ENCODE results near the gene SMARCAL1.

Gene SMARCAL1

GRCh38 chr2:216467845-216468244 lies 55.6 kb downstream of the SMARCAL1 start:
- no peaks in the 10 kb centered on the region for H3K27me3 Mint-ChIP-seq (ENCODE audit: low read depth)
- H3K4me3 Mint-ChIP-seq = no peak overlapping the region
- H3K27ac Mint-ChIP-seq = no peak overlapping the region
- no peaks in the 10 kb centered on the region for H3K4me1 Mint-ChIP-seq (ENCODE audit: low read depth)
- H3K9me3 Mint-ChIP-seq = no peaks in the 10 kb centered on the region
- H3K36me3 Mint-ChIP-seq (ENCODE audit: low read depth) = peaks cover 10% of the 10 kb centered on the region

GRCh38 chr2:216469661-216470060 lies 57.4 kb downstream of the SMARCAL1 start:
- H3K27ac Mint-ChIP-seq = no peak overlapping the region
- peaks cover 10% of the 10 kb centered on the region for H3K36me3 Mint-ChIP-seq (ENCODE audit: low read depth)
- H3K27me3 Mint-ChIP-seq (ENCODE audit: low read depth) = no peaks in the 10 kb centered on the region
- no peaks in the 10 kb centered on the region for H3K9me3 Mint-ChIP-seq
- no peak overlapping the region for H3K4me3 Mint-ChIP-seq
- peaks cover 1% of the 10 kb centered on the region for H3K4me1 Mint-ChIP-seq (ENCODE audit: low read depth)

GRCh38 chr2:216473187-216473586 lies 60.9 kb downstream of the SMARCAL1 start:
- H3K4me3 Mint-ChIP-seq = no peak overlapping the region
- H3K36me3 Mint-ChIP-seq (ENCODE audit: low read depth) = peaks cover 16% of the 10 kb centered on the region
- H3K9me3 Mint-ChIP-seq = no peaks in the 10 kb centered on the region
- H3K4me1 Mint-ChIP-seq (ENCODE audit: low read depth) = peaks cover 13% of the 10 kb centered on the region
- no peak overlapping the region for H3K27ac Mint-ChIP-seq
- no peaks in the 10 kb centered on the region for H3K27me3 Mint-ChIP-seq (ENCODE audit: low read depth)

- peak overlapping the region; percentile 30 for H3K4me3 Mint-ChIP-seq
- H3K9me3 Mint-ChIP-seq = no peaks in the 10 kb centered on the region
- no peak overlapping the region for H3K27ac Mint-ChIP-seq
- H3K36me3 Mint-ChIP-seq (ENCODE audit: low read depth) = peaks cover 20% of the 10 kb centered on the region
- H3K4me1 Mint-ChIP-seq (ENCODE audit: low read depth) = peaks cover 13% of the 10 kb centered on the region
- no peaks in the 10 kb centered on the region for H3K27me3 Mint-ChIP-seq (ENCODE audit: low read depth)
Measured at GRCh38 chr2:216474925-216475670, 62.8 kb downstream of the SMARCAL1 start.

- no peaks in the 10 kb centered on the region for H3K9me3 Mint-ChIP-seq
- H3K27ac Mint-ChIP-seq = no peak overlapping the region
- H3K36me3 Mint-ChIP-seq (ENCODE audit: low read depth) = peaks cover 24% of the 10 kb centered on the region
- H3K4me1 Mint-ChIP-seq (ENCODE audit: low read depth) = peaks cover 13% of the 10 kb centered on the region
- no peaks in the 10 kb centered on the region for H3K27me3 Mint-ChIP-seq (ENCODE audit: low read depth)
- no peak overlapping the region for H3K4me3 Mint-ChIP-seq
Measured at GRCh38 chr2:216475767-216476166, 63.5 kb downstream of the SMARCAL1 start.

GRCh38 chr2:216477283-216478035 lies 65.2 kb downstream of the SMARCAL1 start:
- H3K27me3 Mint-ChIP-seq (ENCODE audit: low read depth) = no peaks in the 10 kb centered on the region
- peaks cover 33% of the 10 kb centered on the region for H3K36me3 Mint-ChIP-seq (ENCODE audit: low read depth)
- no peak overlapping the region for H3K27ac Mint-ChIP-seq
- H3K4me3 Mint-ChIP-seq = no peak overlapping the region
- H3K4me1 Mint-ChIP-seq (ENCODE audit: low read depth) = peaks cover 13% of the 10 kb centered on the region
- no peaks in the 10 kb centered on the region for H3K9me3 Mint-ChIP-seq

GRCh38 chr2:216478151-216478550 lies 65.9 kb downstream of the SMARCAL1 start:
- Mint-ChIP-seq H3K9me3 (no peaks in the 10 kb centered on the region), H3K36me3 (ENCODE audit: low read depth) (peaks cover 38% of the 10 kb centered on the region), H3K27ac (no peak overlapping the region), H3K4me3 (no peak overlapping the region), H3K4me1 (ENCODE audit: low read depth) (peaks cover 13% of the 10 kb centered on the region), H3K27me3 (ENCODE audit: low read depth) (no peaks in the 10 kb centered on the region)

GRCh38 chr2:216478791-216479190 lies 66.5 kb downstream of the SMARCAL1 start:
- Mint-ChIP-seq H3K4me3 (no peak overlapping the region), H3K4me1 (ENCODE audit: low read depth) (peaks cover 13% of the 10 kb centered on the region), H3K36me3 (ENCODE audit: low read depth) (peaks cover 38% of the 10 kb centered on the region), H3K9me3 (no peaks in the 10 kb centered on the region), H3K27me3 (ENCODE audit: low read depth) (no peaks in the 10 kb centered on the region), H3K27ac (no peak overlapping the region)

- Mint-ChIP-seq H3K4me1 (ENCODE audit: low read depth) (peaks cover 8% of the 10 kb centered on the region), H3K9me3 (no peaks in the 10 kb centered on the region), H3K27ac (no peak overlapping the region), H3K4me3 (no peak overlapping the region), H3K27me3 (ENCODE audit: low read depth) (no peaks in the 10 kb centered on the region), H3K36me3 (ENCODE audit: low read depth) (peaks cover 38% of the 10 kb centered on the region)
Measured at GRCh38 chr2:216480221-216480620, 67.9 kb downstream of the SMARCAL1 start.

GRCh38 chr2:216482640-216483039 lies 70.4 kb downstream of the SMARCAL1 start:
- Mint-ChIP-seq H3K4me1 (ENCODE audit: low read depth) (peaks cover 2% of the 10 kb centered on the region), H3K27me3 (ENCODE audit: low read depth) (no peaks in the 10 kb centered on the region), H3K9me3 (no peaks in the 10 kb centered on the region), H3K27ac (no peak overlapping the region), H3K36me3 (ENCODE audit: low read depth) (peaks cover 24% of the 10 kb centered on the region), H3K4me3 (no peak overlapping the region)

- Mint-ChIP-seq H3K4me3 (no peak overlapping the region), H3K9me3 (no peaks in the 10 kb centered on the region), H3K27me3 (ENCODE audit: low read depth) (no peaks in the 10 kb centered on the region), H3K36me3 (ENCODE audit: low read depth) (peaks cover 19% of the 10 kb centered on the region), H3K4me1 (ENCODE audit: low read depth) (peaks cover 3% of the 10 kb centered on the region), H3K27ac (no peak overlapping the region)
Measured at GRCh38 chr2:216485237-216485636, 73.0 kb downstream of the SMARCAL1 start.

GRCh38 chr2:216485745-216486144 lies 73.5 kb downstream of the SMARCAL1 start:
- Mint-ChIP-seq H3K36me3 (ENCODE audit: low read depth) (peaks cover 14% of the 10 kb centered on the region), H3K27me3 (ENCODE audit: low read depth) (no peaks in the 10 kb centered on the region), H3K4me1 (ENCODE audit: low read depth) (peaks cover 3% of the 10 kb centered on the region), H3K27ac (no peak overlapping the region), H3K9me3 (no peaks in the 10 kb centered on the region), H3K4me3 (no peak overlapping the region)

GRCh38 chr2:216486271-216486670 lies 74.0 kb downstream of the SMARCAL1 start:
- no peak overlapping the region for H3K4me3 Mint-ChIP-seq
- H3K4me1 Mint-ChIP-seq (ENCODE audit: low read depth) = peaks cover 3% of the 10 kb centered on the region
- H3K36me3 Mint-ChIP-seq (ENCODE audit: low read depth) = peaks cover 12% of the 10 kb centered on the region
- no peaks in the 10 kb centered on the region for H3K9me3 Mint-ChIP-seq
- no peaks in the 10 kb centered on the region for H3K27me3 Mint-ChIP-seq (ENCODE audit: low read depth)
- no peak overlapping the region for H3K27ac Mint-ChIP-seq

- Mint-ChIP-seq H3K4me1 (ENCODE audit: low read depth) (peaks cover 3% of the 10 kb centered on the region), H3K27ac (no peak overlapping the region), H3K36me3 (ENCODE audit: low read depth) (peaks cover 10% of the 10 kb centered on the region)
Measured at GRCh38 chr2:216486708-216487107, 74.4 kb downstream of the SMARCAL1 start.

GRCh38 chr2:216490061-216490460 lies 77.8 kb downstream of the SMARCAL1 start:
- Mint-ChIP-seq H3K27ac (no peak overlapping the region), H3K27me3 (ENCODE audit: low read depth) (no peaks in the 10 kb centered on the region), H3K36me3 (ENCODE audit: low read depth) (no peaks in the 10 kb centered on the region), H3K4me1 (ENCODE audit: low read depth) (peaks cover 3% of the 10 kb centered on the region), H3K9me3 (no peaks in the 10 kb centered on the region), H3K4me3 (no peak overlapping the region)

More at GRCh38 chr2:216486708-216487107, 74.4 kb downstream of the SMARCAL1 start:
- no peak overlapping the region for H3K4me3 Mint-ChIP-seq
- no peaks in the 10 kb centered on the region for H3K9me3 Mint-ChIP-seq
- H3K27me3 Mint-ChIP-seq (ENCODE audit: low read depth) = no peaks in the 10 kb centered on the region
